ENCODE results near the gene SYP.
"Not testable (repeated sequence)": the region's sequence is repeated elsewhere in the genome, so short reads cannot be mapped to it uniquely, and the experiment has no call there.

SYP gene

DNA sequence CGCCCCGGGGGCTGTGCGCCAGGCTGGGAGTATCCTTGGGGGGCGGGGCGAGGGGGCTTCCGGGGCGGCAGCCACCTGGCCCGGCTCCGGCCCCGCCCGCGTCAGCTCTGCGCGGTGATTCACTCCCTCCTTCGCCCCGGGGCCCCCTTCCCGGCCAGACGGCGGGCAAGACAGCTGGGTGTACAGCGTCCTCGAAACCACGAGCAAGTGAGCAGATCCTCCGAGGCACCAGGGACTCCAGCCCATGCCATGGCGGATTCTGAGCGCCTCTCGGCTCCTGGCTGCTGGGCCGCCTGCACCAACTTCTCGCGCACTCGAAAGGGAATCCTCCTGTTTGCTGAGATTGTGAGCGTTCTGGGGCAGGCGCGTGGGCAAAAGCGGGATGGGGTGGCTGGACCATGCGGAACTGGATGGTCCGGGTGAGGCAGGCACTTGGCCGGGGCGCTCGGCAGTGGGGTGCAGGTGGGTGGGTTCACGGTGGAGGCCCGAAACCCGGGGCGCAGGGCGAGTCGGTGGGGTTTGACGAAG lies 28.2 kb downstream of the SYP start, which contains the start of gene PLP2:
TSS of gene PLP2 (plus strand) at position 147 of the 528 bp plus-strand sequence. CDS start at position 250, 103 bp downstream.
- in situ Hi-C loops (cut with HindIII; ENCODE audit: low sequenced_read_pairs): no loop called here

DNA sequence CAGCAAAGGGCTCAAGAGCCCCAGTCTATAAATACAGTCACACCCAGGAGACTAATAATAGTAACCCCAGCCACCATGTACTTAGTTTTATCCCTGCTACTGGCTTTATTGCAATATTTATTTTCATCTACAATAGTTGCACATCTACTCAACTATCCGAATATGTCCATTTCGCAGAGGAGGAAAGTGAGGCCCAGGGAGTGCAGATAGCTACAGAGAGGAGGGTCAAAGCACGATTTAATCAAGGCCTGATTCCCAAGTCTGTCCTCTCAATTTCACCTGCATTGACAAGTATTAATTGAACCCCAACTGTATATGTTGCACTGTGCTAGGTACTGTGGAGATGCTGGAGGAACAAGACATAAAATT lies 32.3 kb downstream of the SYP start:
- in situ Hi-C loops (cut with HindIII; ENCODE audit: low sequenced_read_pairs): no loop called here

DNA sequence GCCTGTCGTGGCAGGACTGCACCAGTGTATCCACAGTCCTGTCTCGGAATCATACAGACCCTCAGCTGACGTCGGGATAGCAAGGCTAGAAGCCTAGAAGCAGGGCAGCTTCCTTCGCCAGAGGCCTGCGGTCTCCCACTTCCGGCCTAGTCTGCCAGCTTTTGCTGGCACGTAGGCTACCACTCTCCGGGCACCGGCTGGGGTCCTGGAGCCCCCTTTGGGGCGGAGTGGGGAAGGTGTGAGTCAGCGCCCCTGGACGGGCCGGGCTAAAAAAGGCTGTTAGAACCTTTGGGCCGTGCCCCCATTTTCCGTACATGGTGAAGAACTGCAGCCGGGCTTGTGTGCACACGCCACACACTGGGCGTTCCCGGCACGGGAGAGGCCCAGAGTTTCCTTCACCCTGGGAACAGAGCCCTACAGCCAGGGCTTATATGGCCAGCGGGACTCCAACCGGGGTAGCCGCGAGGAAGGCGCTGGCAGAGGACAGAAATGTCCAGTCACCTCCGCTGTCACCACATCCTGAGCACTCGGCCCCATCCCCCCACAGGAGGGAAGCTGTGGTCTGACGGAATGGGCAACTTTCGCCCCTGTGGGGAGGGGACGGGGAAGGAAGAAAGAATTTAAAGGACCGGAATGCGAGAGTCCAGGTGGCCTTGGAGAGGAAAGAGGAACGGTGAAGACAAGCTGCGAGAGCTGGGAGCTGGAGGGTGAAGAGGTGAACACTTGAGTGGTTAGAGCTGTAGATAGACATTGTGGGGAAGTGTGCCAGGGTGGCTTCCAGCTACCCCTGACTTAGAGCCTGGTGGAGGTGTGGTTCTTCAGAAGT lies 32.9 kb downstream of the SYP start:
- in situ Hi-C loops (cut with HindIII; ENCODE audit: low sequenced_read_pairs): no loop called here

DNA sequence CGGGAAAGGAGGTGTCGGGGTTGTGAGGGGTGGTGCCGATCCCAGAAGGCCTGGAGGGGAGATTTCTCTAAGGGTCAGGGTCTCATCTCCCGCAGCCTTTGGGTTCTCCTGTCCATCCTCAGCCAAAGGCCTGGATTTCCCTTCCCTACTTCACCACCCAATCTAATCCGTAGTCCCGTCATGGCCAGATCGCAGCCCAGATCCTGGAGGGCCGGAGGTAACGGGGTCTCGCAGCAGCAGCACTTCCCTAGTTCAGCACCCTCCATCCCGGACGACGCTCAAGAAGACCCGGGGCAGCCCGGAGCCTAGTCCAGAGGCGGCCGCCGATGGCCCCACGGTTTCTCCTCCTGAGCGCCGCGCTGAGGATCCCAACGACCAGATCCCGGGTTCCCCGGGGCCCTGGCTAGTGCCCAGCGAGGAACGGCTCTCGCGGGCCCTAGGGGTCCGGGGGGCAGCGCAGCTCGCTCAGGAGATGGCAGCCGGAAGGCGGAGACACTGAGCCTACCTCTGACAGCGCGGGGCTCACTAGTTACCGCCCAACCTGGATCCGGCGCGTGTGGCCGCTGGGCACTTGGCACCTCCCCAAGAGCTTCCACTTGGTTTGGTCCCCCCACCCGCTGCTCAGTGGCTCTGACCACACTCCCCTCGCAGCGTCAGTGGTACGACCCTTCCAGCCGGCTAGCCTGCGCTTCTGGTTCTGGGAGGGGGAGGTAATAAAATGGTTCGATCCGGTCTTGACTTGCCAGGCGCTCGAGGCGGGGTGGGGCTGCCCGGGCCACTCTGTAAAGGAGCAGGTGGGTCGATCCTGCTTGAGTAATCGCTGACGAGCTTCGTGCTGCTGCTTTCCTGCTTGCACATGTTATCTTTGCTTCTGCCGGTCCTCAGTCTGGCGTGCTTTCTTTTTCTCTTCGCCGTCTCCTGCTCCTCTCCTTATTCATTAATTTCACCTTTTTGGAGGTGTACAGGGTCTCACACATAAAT lies 33.8 kb downstream of the SYP start:
- in situ Hi-C loops (cut with HindIII; ENCODE audit: low sequenced_read_pairs): no loop called here

DNA sequence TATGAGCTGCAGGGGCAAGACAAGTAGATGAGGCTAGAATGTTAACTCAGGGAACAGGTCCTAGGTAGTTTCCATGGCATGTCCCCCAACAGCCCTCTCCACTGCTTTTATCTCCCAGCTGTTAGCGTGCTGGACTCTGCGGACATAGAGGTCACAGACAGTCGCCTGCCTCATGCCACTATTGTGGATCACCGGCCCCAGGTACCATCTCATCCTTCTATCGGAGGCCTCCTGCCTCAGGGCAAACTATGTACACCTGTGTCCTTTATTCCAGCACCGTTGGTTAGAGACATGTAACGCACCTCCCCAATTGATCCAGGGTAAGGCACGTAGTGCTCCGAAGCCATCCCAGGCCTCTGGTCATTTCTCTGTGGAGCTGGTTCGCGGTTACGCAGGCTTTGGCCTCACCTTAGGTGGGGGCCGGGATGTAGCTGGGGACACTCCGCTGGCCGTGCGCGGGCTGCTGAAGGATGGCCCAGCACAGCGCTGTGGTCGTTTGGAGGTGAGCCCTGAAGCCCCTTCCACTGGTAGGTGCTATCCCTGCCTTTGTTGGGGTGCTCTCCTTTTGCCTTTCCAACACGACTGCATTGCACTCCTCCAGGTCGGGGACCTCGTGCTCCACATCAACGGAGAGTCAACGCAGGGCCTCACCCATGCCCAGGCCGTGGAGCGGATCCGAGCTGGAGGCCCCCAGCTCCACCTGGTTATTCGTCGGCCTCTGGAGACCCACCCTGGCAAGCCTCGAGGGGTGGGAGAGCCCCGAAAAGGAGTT lies 35.2 kb downstream of the SYP start:
- in situ Hi-C loops (cut with HindIII; ENCODE audit: low sequenced_read_pairs): no loop called here

DNA sequence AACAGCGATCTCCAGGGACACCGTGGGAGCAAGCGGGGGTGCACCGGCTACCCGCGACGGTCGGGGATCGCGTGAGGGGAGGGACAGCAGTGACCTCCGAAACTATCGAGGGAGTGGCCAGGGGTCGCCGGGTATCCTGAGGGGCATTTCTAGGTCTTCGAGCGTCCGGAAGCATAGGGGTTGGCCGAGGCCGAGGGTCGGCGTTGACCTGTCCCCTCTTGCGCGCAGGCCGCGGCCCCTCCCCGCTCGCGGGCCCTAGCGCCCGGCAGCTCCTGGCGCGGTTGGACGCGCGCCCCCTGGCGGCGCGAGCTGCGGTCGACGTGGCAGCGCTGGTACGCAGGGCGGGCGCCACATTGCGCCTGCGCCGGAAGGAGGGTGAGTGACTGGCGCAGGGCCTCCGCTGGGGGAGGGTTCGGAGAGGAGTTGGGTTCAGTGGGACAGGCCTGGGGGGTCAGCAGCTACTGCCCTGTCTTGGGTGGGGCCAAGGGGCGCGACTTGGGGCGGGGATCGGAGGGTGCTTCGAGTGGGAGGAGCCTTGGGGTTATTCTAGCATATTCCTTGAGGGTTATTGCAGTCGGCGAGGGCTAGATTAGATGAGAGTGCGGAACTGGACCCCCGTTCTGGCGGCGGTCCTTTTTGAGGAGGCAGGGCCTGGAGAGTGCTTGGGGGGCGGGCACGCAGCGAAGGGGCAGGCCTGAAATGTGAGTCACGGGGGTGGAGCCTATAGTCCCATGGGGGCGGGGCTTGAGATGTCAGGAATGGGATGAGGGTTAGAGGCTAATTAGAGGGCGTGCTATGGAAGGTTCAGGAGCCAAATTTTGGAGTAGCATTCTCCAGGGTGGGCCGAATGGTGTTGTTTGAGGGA lies 36.2 kb downstream of the SYP start:
- in situ Hi-C loops (cut with HindIII; ENCODE audit: low sequenced_read_pairs): no loop called here

DNA sequence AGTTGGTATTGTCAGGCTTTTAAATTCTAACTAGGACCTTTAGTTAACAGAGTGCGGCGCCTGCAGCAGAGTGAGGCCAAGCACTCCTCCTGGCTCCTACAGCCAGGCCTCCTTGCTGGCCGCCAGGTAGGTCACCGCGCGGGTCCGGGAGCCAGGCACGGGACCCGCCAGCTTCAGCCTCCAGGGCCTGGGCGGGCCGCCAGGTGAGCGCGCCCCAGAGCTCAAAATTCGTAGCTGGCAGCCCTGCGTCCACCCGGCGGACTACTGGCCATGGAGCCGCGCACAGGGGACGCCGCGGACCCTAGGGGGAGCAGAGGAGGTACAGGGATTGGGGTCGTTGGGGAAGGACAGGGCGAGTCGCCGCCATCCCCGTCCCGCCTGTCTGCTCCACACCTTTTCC lies 37.4 kb downstream of the SYP start, which contains the start of gene MAGIX:
TSS of gene MAGIX (plus strand) at position 139 of the 400 bp plus-strand sequence. CDS start at position 271, 132 bp downstream.
- in situ Hi-C loops (cut with HindIII; ENCODE audit: low sequenced_read_pairs): no loop called here

DNA sequence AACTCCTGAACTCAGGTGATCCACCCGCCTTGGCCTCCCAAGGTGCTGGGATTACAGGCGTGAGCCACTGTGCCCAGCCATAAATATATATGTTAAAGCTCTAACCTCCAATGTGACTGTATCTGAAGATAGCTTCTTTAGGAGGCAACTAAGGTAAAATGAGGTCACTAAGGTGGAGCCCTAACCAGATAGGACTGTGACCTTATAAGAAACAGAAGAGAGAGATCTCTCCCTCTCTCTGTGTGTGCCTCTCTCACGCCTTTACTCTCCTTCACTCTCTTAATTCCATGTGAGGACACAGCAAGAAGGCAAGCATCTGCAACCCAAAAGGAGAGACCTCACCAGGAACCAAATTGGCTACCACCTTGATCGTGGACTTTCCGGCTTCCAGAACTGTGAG lies 38.4 kb downstream of the SYP start:
- in situ Hi-C loops (cut with HindIII; ENCODE audit: low sequenced_read_pairs): no loop called here

DNA sequence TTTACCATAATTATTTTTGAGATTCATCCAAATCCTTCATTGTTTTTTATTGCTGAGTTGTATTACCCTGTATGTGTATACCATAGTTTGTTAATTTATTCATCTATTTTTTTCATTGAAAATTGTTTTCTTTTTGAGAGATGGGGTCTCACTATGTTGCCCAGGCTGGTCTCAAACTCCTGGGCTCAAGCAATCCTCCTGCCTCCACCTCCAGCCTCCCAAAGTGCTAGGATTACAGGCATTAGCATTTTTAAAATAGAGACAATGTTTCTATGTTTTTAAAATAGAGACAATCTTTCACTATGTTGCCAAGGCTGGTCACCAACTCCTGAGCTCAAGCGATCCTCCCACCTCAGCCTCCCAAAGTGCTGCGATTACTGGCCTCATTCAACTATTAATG lies 39.1 kb downstream of the SYP start:
- in situ Hi-C loops (cut with HindIII; ENCODE audit: low sequenced_read_pairs): no loop called here

DNA sequence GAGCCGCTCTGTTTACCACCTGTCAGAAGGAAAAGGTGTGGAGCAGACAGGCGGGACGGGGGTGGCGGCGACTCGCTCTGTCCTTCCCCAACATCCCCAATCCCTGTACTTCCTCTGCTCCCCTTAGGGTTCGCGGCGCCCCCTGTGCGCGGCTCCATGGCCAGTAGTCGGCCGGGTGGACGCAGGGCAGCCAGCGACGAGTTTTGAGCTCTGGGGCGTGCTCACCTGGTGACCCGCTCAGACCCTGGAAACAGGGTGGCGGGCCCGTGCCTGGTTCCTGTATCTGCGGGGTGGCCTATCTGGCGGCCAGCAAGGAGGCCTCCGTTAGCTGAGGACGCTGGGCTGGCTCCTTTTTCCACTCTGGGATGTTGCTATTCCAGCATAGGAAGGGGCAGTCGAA lies 42.8 kb downstream of the SYP start:
- in situ Hi-C loops (cut with HindIII; ENCODE audit: low sequenced_read_pairs): no loop called here

DNA sequence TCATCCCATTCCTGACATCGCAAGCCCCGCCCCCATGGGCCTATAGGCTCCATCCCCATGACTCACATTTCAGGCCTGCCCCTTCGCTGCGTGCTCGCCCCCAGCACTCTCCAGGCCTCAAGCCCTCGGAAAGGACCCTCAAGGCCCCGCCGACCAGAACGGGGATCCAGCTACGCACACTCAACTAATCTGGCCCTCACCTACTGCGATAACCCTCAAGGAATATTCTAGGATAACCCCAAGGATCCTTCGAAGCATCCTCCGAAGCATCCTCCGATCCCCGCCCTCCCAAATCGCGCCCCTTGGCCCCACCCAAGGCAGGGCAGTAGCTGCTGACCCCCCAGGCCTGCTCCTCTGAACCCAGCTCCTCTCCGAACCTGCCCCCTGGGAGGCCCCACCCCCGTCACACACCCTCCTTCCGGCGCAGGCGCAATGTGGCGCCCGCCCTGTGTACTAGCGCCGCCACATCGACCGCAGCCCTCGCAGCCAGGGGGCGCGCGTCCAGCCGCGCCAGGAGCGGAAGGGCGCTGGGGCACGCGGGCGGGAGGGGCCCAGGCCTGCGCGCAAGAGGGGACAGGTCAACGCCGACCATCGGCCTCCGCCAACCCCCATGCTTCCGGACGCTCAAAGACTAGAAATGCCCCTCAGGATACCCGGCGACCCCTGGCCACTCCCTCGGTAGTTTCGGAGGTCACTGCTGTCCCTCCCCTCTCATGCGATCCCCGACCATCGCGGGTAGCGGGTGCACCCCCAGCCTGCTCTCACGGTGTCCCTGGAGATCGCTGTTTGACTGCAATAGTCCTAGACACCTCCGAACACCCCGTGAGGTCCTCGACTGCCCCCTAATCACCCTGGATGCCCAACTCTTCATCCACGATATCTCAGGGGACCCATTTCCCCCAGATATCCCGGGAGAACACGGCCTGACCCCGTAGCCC lies 43.8 kb downstream of the SYP start:
- in situ Hi-C loops (cut with HindIII; ENCODE audit: low sequenced_read_pairs): no loop called here

DNA sequence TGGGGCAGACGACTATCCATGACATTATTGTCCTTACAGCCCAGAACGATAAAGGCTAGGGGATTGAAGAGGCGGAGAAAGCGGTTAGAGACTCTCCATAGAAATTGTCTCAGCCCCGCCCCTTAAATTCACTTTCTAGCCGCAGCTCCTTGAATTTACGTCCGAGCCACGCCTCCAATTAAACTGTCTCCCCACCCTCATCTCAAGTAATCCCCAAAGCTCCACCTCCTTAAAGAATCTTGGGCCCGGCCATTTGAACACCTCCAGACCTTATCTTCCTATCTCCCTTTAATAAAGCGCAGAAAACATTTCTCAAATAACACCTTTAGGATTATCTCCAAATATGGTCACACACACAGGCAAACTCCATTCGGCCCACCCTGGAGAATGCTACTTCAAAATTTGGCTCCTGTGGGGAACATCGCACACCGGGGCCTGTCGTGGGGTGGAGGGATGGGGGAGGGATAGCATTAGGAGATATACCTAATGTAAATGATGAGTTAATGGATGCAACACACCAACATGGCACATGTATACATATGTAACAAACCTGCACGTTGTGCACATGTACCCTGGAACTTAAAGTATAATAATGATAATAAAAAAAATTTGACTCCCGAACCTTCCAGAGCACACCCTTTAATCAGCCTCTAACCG lies 44.6 kb downstream of the SYP start:
- in situ Hi-C loops (cut with HindIII; ENCODE audit: low sequenced_read_pairs): no loop called here

DNA sequence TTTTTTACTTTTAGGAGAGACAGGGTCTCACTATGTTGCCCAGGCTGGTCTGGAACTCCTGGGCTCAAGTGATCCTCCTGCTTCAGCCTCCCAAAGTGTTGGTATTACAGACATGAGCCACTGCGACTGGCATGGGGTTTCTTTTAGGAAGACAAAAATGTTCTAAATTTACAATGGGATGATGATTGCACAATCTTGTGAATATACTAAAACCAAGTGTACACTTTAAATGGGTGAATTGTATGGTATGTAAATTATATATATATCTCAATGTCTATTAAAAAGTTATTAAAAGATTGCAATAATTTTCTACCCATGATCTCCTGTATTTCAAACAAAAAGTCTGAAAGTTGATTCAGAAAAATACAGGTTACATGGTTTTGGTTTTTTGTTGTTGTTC lies 46.5 kb downstream of the SYP start:
- in situ Hi-C loops (cut with HindIII; ENCODE audit: low sequenced_read_pairs): no loop called here

DNA sequence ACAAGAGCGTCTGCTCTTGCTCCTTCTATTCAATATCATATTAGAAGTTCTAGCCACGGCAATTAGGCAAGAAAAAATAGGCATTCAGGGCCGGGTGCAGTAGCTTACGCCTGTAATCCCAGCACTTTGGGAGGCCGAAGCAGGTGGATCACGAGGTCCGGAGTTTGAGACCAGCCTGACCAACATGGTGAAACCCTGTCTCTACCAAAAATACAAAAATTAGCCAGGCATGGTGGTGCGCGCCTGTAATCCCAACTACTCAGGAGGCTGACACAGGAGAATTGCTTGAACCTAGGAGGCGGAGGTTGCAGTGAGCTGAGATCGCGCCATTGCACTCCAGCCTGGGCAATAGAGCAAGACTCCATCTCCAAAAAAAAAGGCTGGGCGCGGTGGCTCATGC lies 50.7 kb downstream of the SYP start:
- in situ Hi-C loops (cut with HindIII; ENCODE audit: low sequenced_read_pairs): not testable (repeated sequence)

DNA sequence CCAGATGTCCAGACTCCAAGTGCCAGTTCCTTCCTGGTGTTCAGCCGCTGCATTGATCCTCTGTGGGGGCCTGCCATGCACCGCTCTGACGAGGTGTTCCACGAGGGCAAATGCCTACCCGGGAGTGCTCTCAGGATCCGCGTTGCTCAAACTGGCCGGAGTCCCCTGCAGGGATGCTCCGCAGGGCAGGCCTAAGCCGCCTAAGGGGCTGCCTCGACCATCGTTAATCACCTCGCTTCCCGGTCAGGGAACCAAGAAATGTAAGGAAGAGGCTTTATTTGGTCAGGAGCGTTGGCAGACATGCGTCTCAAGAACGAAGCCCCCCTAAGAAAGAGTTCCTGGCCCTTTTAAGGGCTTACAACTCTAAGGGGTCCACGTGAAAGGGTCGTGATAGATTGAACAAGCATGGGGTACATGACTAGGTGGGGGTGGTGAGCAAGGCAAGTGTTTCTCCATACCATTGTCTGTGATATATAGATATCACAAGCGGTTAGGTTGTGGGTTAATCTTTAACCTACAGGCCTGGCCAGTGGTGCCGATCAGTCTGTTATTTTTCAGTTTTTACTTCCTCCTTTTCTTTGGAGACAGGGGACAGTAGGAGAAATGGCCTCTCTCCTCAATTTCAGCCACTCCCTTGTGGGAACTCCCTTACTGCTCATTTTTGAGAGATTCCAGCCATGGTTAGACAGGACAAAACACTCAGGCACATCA lies 51.4 kb downstream of the SYP start:
- in situ Hi-C loops (cut with HindIII; ENCODE audit: low sequenced_read_pairs): not testable (repeated sequence)

DNA sequence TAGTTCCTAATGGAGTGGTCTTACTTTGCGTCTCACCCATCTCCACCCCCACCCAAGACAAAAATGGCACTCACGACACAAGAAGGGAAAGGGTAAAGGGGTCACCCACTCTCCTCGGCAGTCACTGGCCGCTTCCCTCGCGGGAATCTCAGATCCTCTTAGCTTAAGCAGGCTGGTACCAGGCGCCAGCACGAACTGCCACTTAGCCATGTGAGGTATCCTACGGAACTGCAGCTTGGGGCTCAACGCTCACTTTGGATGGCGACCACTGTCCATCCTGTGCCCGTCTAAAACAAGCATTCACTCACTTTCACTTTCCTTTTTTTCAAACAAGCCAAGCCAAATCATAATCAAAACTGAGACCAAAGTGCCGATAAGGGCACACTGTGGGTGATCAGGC lies 52.1 kb downstream of the SYP start:
- in situ Hi-C loops (cut with HindIII; ENCODE audit: low sequenced_read_pairs): no loop called here

DNA sequence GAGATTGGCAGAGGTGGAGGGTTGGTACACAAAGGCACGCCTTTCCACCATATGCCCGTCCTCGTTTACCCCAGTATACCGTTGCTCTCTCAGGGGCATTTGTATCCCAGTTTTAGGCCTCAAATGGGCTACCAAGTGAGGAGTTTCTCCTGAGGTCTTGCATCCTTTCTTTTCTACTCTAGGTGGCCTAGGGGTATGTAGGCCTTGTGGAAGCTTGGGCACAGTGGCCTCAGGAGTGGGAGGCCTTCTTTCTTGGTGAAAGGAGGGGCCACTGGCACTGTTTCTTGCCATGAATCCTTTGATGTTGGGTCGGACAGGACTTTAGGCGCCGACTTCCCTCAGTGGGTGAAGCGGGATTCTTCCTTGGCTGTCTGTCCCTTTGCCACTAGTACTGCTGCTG lies 52.7 kb downstream of the SYP start:
- in situ Hi-C loops (cut with HindIII; ENCODE audit: low sequenced_read_pairs): no loop called here

DNA sequence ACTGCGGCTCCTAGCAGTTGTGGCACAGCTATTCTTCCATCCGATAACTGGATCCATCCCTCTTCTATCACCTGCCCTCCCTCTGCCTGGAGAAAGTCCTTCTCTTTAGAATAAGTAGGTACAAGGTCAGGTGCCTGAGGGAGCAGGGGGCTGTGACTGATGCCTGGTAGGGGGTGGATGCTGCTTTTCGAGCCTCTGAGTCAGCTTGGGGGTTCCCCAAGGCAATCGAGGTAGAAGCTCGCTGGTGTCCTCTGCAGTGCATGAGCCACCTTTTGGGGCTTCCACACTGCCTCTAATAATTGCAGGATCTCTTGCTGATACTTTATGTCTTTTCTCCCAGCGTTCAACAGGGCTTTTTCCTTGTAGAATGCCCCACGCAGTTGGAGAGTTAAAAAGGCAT lies 56.8 kb downstream of the SYP start:
- in situ Hi-C loops (cut with HindIII; ENCODE audit: low sequenced_read_pairs): not testable (repeated sequence)

All from DLD1 (cell line).